Natural killer cell (primary cell): ENCODE measurements around the gene DCDC2C. TPM values are rescaled to one million over a fixed set of nuclear protein-coding genes. Genes with fewer than 3 reads are reported as not detected.

Experiments
- ATAC-seq, 3 donors: fragments of 150-1000 bp in 2 of 3; fragments of 200-7000 bp in 1 of 3; cut with Tn5 transposase; 1 replicate in 1 of 3; 2 replicates in 2 of 3; pipeline ENCODE4 v1.10.0; 2021; ENCODE audit warnings: mild to moderate bottlenecking in 2 of 3, moderate library complexity in 2 of 3
- DNase-seq, 2 donors: peaks; one replicate each; pipeline versions ENCODE4 v3.0.0 to v3.0.0-alpha.2; 2013 to 2021; ENCODE audit warnings: mixed read lengths in 1 of 2
- H3K27ac ChIP-seq: one replicate; pipeline ENCODE4 v1.5.1; 2013; ENCODE audit warnings: mild to moderate bottlenecking, low read length
- H3K27me3 ChIP-seq: one replicate; pipeline ENCODE4 v1.6.1; 2013; ENCODE audit warnings: low read length; ENCODE audit not compliant: control insufficient read depth, insufficient read depth
- H3K36me3 ChIP-seq: one replicate; pipeline ENCODE4 v1.6.1; 2013; ENCODE audit warnings: low read length; ENCODE audit not compliant: control insufficient read depth, insufficient read depth
- H3K4me1 ChIP-seq: one replicate; pipeline ENCODE4 v1.6.1; 2013; ENCODE audit warnings: low read length; ENCODE audit not compliant: control insufficient read depth, insufficient read depth
- H3K4me3 ChIP-seq: one replicate; pipeline ENCODE4 v1.5.1; 2013; ENCODE audit warnings: low read length
- H3K9me3 ChIP-seq: one replicate; pipeline ENCODE4 v1.6.1; 2013; ENCODE audit warnings: low read length; ENCODE audit not compliant: control insufficient read depth, insufficient read depth
- H3K27ac Mint-ChIP-seq, 2 donors: one replicate each; pipeline ENCODE4 v1.8.0; 2022; ENCODE audit warnings: mild to moderate bottlenecking in 2 of 2, mixed read lengths in 2 of 2, moderate library complexity in 1 of 2
- H3K27me3 Mint-ChIP-seq, 2 donors: one replicate each; pipeline ENCODE4 v1.8.0; 2022; ENCODE audit warnings: low read depth in 2 of 2, mixed read lengths in 2 of 2
- H3K36me3 Mint-ChIP-seq: one replicate; pipeline ENCODE4 v1.8.0; 2022; ENCODE audit warnings: mixed read lengths
- H3K4me1 Mint-ChIP-seq, 2 donors: one replicate each; pipeline ENCODE4 v1.8.0; 2022; ENCODE audit warnings: mixed read lengths in 2 of 2
- H3K4me3 Mint-ChIP-seq: one replicate; pipeline ENCODE4 v1.8.0; 2022; ENCODE audit warnings: mild to moderate bottlenecking, moderate library complexity, mixed read lengths
- H3K9me3 Mint-ChIP-seq, 2 donors: one replicate each; pipeline ENCODE4 v1.8.0; 2022; ENCODE audit warnings: mixed read lengths in 2 of 2
- WGBS: methylation state at CpG from one replicate; pipeline ENCODE4 v1.1.7; 2013; ENCODE audit warnings: missing lambda C conversion rate; ENCODE audit not compliant: insufficient coverage; 5-methylcytosine and 5-hydroxymethylcytosine counted together
- intact Hi-C: fragments of 100-400 bp; cut with micrococcal nuclease; formaldehyde crosslinking; loops from one replicate; pipeline ENCODE4 v1.14.2; 2022
- total RNA-seq, 4 donors: library from RNA; stranded (reverse); fragments of 120-200 nt in 1 of 4; gene quantifications; one replicate each; pipeline versions ENCODE4 v1.2.3 to v1.2.4, GENCODE V29; 2013 to 2022
- TF ChIP-seq, protein P1 (sequence below): fragments of 200-600 bp; IDR thresholded peaks from one replicate; pipeline ENCODE4 v1.8.0; 2022; ENCODE audit warnings: antibody characterized with exemption

Gene DCDC2C
- total RNA-seq, 3 donors from 2014 or later (not counting 1 experiment from before 2014, with no cell fraction given), result not detected

DNA sequence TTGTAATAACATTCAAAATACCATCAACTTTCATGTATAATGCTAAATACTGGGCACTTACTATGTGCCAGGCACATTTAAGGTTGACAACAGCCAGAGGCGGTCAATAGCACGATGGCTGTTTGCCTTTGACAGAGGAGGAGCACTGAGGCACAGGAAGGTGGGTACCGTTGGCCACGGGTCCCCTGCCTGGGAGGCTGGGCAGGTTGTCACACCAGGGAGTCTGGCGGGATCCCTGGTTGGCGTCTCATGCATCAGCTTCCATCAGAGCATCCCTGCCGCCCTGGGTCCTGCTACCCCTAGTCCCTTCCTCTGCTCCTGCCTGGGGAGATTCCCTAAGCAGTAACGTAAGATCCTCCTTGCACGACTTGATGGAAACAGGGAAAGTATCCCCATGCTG, 25.9 kb upstream of the DCDC2C start:
- intact Hi-C loops, result no loop called here
- Mint-ChIP-seq H3K27ac (no peak overlapping the region), H3K27me3 (no peaks in the 10 kb centered on the region), H3K36me3 (no peaks in the 10 kb centered on the region), H3K4me3 (no peak overlapping the region), H3K4me1 (no peaks in the 10 kb centered on the region), H3K9me3 (no peaks in the 10 kb centered on the region)
- Histone ChIP-seq H3K27me3 (no peaks in the 10 kb centered on the region), H3K4me3 (no peak overlapping the region), H3K36me3 (no peaks in the 10 kb centered on the region), H3K4me1 (no peaks in the 10 kb centered on the region), H3K27ac (no peak overlapping the region), H3K9me3 (no peaks in the 10 kb centered on the region)
- TF ChIP-seq, protein P1, sequence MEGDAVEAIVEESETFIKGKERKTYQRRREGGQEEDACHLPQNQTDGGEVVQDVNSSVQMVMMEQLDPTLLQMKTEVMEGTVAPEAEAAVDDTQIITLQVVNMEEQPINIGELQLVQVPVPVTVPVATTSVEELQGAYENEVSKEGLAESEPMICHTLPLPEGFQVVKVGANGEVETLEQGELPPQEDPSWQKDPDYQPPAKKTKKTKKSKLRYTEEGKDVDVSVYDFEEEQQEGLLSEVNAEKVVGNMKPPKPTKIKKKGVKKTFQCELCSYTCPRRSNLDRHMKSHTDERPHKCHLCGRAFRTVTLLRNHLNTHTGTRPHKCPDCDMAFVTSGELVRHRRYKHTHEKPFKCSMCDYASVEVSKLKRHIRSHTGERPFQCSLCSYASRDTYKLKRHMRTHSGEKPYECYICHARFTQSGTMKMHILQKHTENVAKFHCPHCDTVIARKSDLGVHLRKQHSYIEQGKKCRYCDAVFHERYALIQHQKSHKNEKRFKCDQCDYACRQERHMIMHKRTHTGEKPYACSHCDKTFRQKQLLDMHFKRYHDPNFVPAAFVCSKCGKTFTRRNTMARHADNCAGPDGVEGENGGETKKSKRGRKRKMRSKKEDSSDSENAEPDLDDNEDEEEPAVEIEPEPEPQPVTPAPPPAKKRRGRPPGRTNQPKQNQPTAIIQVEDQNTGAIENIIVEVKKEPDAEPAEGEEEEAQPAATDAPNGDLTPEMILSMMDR, result no peak
- no peak for ATAC-seq
- DNase-seq, result no peak
- 88% methylated on average over 9 of the region's 9 CpGs for WGBS

DNA sequence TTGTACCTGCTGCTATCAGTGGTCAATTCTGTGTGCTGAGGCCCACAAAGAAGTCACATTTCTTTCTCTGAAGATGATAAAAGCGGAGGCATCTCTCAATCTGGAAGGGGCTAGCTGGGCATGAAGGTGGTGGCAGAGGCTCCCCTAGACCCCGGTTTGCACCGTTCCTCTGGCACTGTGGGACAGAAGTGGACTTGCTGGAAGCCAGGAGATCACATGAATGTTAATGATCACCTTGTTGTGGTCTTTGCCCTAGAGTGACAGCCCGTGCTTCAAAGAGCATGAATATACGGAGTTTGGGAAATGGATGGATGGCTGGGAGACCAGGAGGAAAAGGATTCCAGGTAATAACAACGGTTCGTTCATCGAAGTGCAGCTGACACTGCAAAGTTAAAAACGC, 25.2 kb upstream of the DCDC2C start:
- Histone ChIP-seq H3K36me3 (no peaks in the 10 kb centered on the region), H3K4me1 (no peaks in the 10 kb centered on the region), H3K27ac (no peak overlapping the region), H3K27me3 (no peaks in the 10 kb centered on the region), H3K4me3 (no peak overlapping the region), H3K9me3 (no peaks in the 10 kb centered on the region)
- TF ChIP-seq, protein P1, result no peak
- Mint-ChIP-seq H3K4me1 (no peaks in the 10 kb centered on the region), H3K9me3 (no peaks in the 10 kb centered on the region), H3K4me3 (no peak overlapping the region), H3K27ac (no peak overlapping the region), H3K27me3 (no peaks in the 10 kb centered on the region), H3K36me3 (no peaks in the 10 kb centered on the region)
- intact Hi-C loops, result no loop called here
- DNase-seq, result no peak
- no peak for ATAC-seq
- WGBS, result 88% methylated on average over 9 of the region's 9 CpGs

GRCh38 chr2:3679180-3679579, 24.2 kb upstream of the DCDC2C start:
- Mint-ChIP-seq H3K9me3 (no peaks in the 10 kb centered on the region), H3K27me3 (no peaks in the 10 kb centered on the region), H3K27ac (no peak overlapping the region), H3K36me3 (no peaks in the 10 kb centered on the region), H3K4me1 (no peaks in the 10 kb centered on the region), H3K4me3 (no peak overlapping the region)
- Histone ChIP-seq H3K36me3 (no peaks in the 10 kb centered on the region), H3K27ac (no peak overlapping the region), H3K4me1 (no peaks in the 10 kb centered on the region), H3K27me3 (no peaks in the 10 kb centered on the region), H3K9me3 (no peaks in the 10 kb centered on the region), H3K4me3 (no peak overlapping the region)
- DNase-seq (no peak), ATAC-seq (no peak)
- TF ChIP-seq, protein P1, result no peak
- intact Hi-C loops, result no loop called here
- 88% methylated on average over 2 of the region's 2 CpGs for WGBS

- Histone ChIP-seq H3K4me1 (no peaks in the 10 kb centered on the region), H3K36me3 (no peaks in the 10 kb centered on the region), H3K27ac (no peak overlapping the region), H3K4me3 (no peak overlapping the region), H3K27me3 (no peaks in the 10 kb centered on the region), H3K9me3 (no peaks in the 10 kb centered on the region)
- Mint-ChIP-seq H3K27me3 (no peaks in the 10 kb centered on the region), H3K27ac (no peak overlapping the region), H3K36me3 (no peaks in the 10 kb centered on the region), H3K9me3 (no peaks in the 10 kb centered on the region), H3K4me1 (no peaks in the 10 kb centered on the region), H3K4me3 (no peak overlapping the region)
- WGBS, result 83% methylated on average over 22 of the region's 23 CpGs
- DNase-seq (no peak), ATAC-seq (no peak)
- intact Hi-C loops, result no loop called here
- TF ChIP-seq, protein P1, result no peak
Measured at GRCh38 chr2:3679616-3680393, 23.6 kb upstream of the DCDC2C start.
